Kidney (tissue), 14 donors: ENCODE measurements around the gene MPEG1. TPM values are rescaled to one million over a fixed set of nuclear protein-coding genes. Genes with fewer than 3 reads are reported as not detected.

Experiments used
- DNase-seq, 5 donors: peaks; one replicate each; pipeline ENCODE4 v3.0.0-alpha.2; 2013 to 2020
- FAIRE-seq: peaks from 2 replicates; lab custom pipeline; 2012; peaks lifted over from hg19 to GRCh38; lab: Jason Lieb, UNC
- H3K27ac ChIP-seq, 2 donors: one replicate each; pipeline ENCODE4 v1.7.0; 2013; ENCODE audit warnings: low read depth in 2 of 2, low read length in 2 of 2, inconsistent platforms in 1 of 2
- H3K27me3 ChIP-seq: one replicate; pipeline ENCODE4 v1.7.1; 2013; ENCODE audit warnings: low read length, inconsistent platforms; ENCODE audit not compliant: control insufficient read depth, insufficient read depth
- H3K36me3 ChIP-seq, 3 donors: one replicate each; pipeline versions ENCODE4 v1.7.0 to v1.7.1; 2013; ENCODE audit warnings: low read length in 3 of 3, control low read depth in 1 of 3, inconsistent platforms in 1 of 3; ENCODE audit not compliant: insufficient read depth in 3 of 3, control insufficient read depth in 2 of 3
- H3K4me1 ChIP-seq, 3 donors: one replicate each; pipeline versions ENCODE4 v1.7.0 to v1.7.1; 2013; ENCODE audit warnings: low read length in 3 of 3, inconsistent platforms in 1 of 3, low read depth in 1 of 3; ENCODE audit not compliant: control insufficient read depth in 2 of 3, insufficient read depth in 2 of 3
- H3K4me3 ChIP-seq, 3 donors: one replicate each; pipeline versions ENCODE4 v1.7.0 to v1.8.1; 2013; ENCODE audit warnings: low read length in 3 of 3, control low read depth in 1 of 3, inconsistent platforms in 1 of 3
- H3K9ac ChIP-seq, 3 donors: one replicate each; pipeline versions ENCODE4 v1.7.0 to v1.7.1; 2013; ENCODE audit warnings: low read length in 3 of 3, control low read depth in 1 of 3, inconsistent platforms in 1 of 3
- H3K9me3 ChIP-seq, 3 donors: one replicate each; pipeline versions ENCODE4 v1.7.0 to v1.7.1; 2013; ENCODE audit warnings: low read length in 3 of 3, control low read depth in 1 of 3, inconsistent platforms in 1 of 3; ENCODE audit not compliant: control insufficient read depth in 2 of 3, insufficient read depth in 1 of 3
- intact Hi-C: fragments of 100-400 bp; cut with DNase I; formaldehyde crosslinking; loops from one replicate; pipeline ENCODE4 v1.11.1; 2022
- polyA plus RNA-seq: library from polyadenylated mRNA; stranded (reverse); fragments of 350-450 nt; fragmentation: Illumina TruSeq; extraction: RNeasy Lipid Tissue Mini Kit (QIAGEN cat#74804); gene quantifications from one replicate; pipeline ENCODE4 v1.2.3, GENCODE V29; 2014; ENCODE audit warnings: low read depth, low replicate concordance; ENCODE audit not compliant: insufficient read depth
- total RNA-seq: library from RNA; stranded (reverse); fragmentation: NEBNext Ultra II Directional; extraction: Animal tissue kit (Norgen Biotek cat#: 25700); gene quantifications from one replicate; pipeline ENCODE4 v1.2.1, GENCODE V29; 2021
- TF ChIP-seq, protein P1 (sequence below): IDR thresholded peaks from 3 replicates; pipeline ENCODE4 v1.5.1; 2012; ENCODE audit warnings: mild to moderate bottlenecking, moderate library complexity, borderline replicate concordance; ENCODE audit not compliant: insufficient read depth; ENCODE audit errors: extremely low read depth
- donor health status: control.
- donor health status: control.
- donor health status: control.
- donor health status: control.
- donor health status: control.
- donor health status: DM: yes; HTN: yes; CAD: no.
- donor health status: Normal renal cell carcinoma (clear cell type).

Gene MPEG1
- total and polyA plus RNA-seq, 2 donors from 2014 or later = 2.6 to 33.1 TPM

DNA sequence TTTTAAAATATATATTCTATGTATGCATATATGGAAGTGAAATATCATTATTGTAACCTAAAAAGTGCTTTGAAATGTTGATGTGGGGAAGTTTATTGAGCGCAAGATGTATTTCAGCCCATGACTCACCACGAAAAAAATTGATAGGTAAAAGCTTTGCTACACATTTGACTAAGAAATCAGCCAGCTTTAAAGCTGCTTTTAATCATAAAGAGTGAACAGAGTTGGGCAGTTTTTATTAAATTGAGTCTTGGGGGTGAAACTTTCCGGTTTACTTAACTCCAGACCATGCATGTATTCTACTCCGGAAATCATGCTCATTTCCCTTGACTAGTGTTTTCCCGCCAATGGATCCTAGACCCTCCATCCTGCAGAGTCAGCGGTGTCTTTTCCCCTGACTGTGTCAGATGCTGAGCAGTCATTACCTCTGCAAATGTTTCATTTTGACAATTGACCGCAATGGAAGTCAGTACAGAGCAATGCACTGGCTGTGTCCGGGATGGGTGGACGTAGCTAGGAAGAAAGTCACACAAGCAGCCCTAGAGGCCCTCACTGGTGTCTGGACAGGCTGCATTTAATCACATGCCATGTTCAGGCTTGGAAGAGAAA is 47.2 kb upstream of the MPEG1 start:
- TF ChIP-seq, protein P1, sequence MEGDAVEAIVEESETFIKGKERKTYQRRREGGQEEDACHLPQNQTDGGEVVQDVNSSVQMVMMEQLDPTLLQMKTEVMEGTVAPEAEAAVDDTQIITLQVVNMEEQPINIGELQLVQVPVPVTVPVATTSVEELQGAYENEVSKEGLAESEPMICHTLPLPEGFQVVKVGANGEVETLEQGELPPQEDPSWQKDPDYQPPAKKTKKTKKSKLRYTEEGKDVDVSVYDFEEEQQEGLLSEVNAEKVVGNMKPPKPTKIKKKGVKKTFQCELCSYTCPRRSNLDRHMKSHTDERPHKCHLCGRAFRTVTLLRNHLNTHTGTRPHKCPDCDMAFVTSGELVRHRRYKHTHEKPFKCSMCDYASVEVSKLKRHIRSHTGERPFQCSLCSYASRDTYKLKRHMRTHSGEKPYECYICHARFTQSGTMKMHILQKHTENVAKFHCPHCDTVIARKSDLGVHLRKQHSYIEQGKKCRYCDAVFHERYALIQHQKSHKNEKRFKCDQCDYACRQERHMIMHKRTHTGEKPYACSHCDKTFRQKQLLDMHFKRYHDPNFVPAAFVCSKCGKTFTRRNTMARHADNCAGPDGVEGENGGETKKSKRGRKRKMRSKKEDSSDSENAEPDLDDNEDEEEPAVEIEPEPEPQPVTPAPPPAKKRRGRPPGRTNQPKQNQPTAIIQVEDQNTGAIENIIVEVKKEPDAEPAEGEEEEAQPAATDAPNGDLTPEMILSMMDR = no peak
- Histone ChIP-seq H3K9me3 (no peaks in the 10 kb centered on the region), H3K9ac (no peak overlapping the region), H3K4me3 (no peak overlapping the region), H3K27ac (no peak overlapping the region), H3K4me1 (no peaks in the 10 kb centered on the region), H3K27me3 (no peaks in the 10 kb centered on the region), H3K36me3 (no peaks in the 10 kb centered on the region)
- intact Hi-C loops = no loop called here
- no peak for FAIRE-seq
- no peak for DNase-seq

DNA sequence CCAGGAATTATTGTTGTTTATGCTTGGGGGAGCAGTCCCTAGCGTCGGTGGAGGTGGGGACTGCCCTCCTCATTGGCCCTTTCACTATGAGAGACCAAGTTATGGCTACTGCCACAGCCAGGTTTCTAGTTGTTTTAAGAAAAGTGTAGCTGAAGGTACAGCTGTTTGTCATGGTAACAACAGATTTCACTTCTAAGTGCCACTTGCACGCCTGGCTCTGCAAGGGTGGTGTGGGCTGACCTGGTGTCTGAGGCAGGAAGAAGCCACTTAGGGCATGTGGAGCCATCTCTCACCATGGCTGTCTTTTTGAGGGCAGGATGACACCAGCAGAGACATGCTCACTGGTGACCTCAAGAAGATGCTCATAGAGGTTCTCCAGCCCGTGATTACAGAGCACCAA is 46.3 kb upstream of the MPEG1 start:
- FAIRE-seq (no peak), DNase-seq (no peak)
- intact Hi-C loops = no loop called here
- Histone ChIP-seq H3K27ac (no peak overlapping the region), H3K9me3 (no peaks in the 10 kb centered on the region), H3K4me3 (no peak overlapping the region), H3K27me3 (no peaks in the 10 kb centered on the region), H3K4me1 (no peaks in the 10 kb centered on the region), H3K36me3 (no peaks in the 10 kb centered on the region), H3K9ac (no peak overlapping the region)
- TF ChIP-seq, protein P1 = no peak

DNA sequence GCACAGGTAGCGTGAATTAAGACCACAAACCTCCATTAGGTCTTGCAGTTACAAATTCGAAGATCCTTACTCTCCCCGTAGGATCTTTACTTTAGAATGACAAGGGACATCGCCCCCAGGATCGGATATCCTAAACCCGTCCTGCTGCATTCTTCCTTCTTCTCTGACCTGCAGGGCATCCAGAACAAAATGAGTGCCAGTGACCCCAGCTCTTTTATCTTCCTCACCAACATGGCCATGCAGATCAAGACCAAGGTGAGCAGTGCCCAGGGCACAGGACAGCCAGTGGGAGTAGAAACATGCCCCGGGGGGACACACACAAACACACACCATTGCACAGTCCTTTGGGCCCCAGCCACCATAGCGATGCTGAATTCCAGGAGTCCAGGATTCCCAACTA is 42.6 kb upstream of the MPEG1 start:
- intact Hi-C loops = no loop called here
- H3K27me3 ChIP-seq = no peaks in the 10 kb centered on the region
- H3K9ac ChIP-seq = no peak overlapping the region
- no peak overlapping the region for H3K27ac ChIP-seq
- no peaks in the 10 kb centered on the region for H3K9me3 ChIP-seq
- no peak for DNase-seq
- TF ChIP-seq, protein P1 = no peak
- H3K4me1 ChIP-seq = no peaks in the 10 kb centered on the region
- no peak overlapping the region for H3K4me3 ChIP-seq
- no peak for FAIRE-seq
- H3K36me3 ChIP-seq = no peaks in the 10 kb centered on the region

DNA sequence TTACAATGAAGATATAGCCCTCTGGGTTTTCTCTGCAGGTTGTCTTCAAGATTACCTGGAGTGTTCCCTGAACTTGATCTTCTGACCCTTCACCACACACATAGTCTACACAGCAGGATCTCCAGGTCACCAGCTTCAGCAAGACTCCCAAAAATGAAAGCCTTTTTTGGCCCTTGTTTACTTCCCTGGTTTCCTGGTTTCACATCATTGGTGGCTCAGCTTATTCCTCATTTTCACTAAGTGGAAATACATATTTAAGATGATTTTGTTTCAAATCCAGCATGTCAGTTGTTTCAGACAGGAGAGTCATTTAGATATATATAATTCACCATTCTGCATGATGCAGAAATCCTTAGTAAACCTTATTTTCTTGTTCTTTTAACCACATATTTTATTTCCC is 41.6 kb upstream of the MPEG1 start:
- H3K9me3 ChIP-seq = no peaks in the 10 kb centered on the region
- TF ChIP-seq, protein P1 = no peak
- FAIRE-seq (no peak), DNase-seq (no peak)
- no peak overlapping the region for H3K27ac ChIP-seq
- H3K9ac ChIP-seq = no peak overlapping the region
- H3K4me1 ChIP-seq = no peaks in the 10 kb centered on the region
- H3K27me3 ChIP-seq = no peaks in the 10 kb centered on the region
- intact Hi-C loops = no loop called here
- H3K4me3 ChIP-seq = no peak overlapping the region
- no peaks in the 10 kb centered on the region for H3K36me3 ChIP-seq
